Measurements from ENCODE around the gene AQP11. TPM values are rescaled to one million over a fixed set of nuclear protein-coding genes. Genes with fewer than 3 reads are reported as not detected.

The AQP11 gene, protein sequence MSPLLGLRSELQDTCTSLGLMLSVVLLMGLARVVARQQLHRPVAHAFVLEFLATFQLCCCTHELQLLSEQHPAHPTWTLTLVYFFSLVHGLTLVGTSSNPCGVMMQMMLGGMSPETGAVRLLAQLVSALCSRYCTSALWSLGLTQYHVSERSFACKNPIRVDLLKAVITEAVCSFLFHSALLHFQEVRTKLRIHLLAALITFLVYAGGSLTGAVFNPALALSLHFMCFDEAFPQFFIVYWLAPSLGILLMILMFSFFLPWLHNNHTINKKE
- under 1 TPM; 0.21 to 0.74 (median 0.33) TPM for total RNA-seq
- under 1 TPM; 0.11 to 0.19 (median 0.17) TPM for polyA plus RNA-seq
- long read RNA-seq, donor 1, partial matches to known transcripts = 64 of 107 reads
- long read RNA-seq, donor 1, other reads (novel, unspliced or antisense) = 43 of 107 reads
- long read RNA-seq, donor 2, partial matches to known transcripts = 54 of 97 reads
- long read RNA-seq, donor 2, other reads (novel, unspliced or antisense) = 43 of 97 reads

DNA sequence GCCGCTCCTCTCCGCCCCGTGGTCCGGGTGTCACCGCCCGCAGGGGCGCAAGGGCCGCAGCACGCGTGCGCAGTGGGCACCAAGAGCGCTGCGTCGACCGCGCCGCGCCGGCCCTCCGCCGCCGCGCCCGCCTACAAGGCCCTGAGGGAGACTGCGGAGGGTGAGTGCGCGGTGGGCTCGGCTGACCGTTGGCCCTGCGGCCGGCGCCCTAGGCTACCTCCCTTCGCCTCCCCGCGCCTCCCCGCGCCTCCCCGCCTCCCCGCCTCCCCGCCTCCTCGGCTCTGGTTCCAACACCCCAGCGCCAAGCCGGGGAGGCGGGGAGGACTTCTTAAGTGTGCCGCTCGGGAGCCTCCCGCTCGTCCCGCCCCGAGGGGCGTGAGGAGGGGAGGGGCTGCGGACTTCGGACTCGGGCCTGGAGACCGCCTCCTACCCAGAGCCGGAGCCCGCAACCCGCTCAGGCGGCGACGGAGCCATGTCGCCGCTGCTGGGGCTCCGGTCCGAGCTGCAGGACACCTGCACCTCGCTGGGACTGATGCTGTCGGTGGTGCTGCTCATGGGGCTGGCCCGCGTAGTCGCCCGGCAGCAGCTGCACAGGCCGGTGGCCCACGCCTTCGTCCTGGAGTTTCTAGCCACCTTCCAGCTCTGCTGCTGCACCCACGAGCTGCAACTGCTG is at the start of gene AQP11:
Gene AQP11, plus strand, starts transcription at position 433 of the 673 bp plus-strand sequence. Its CDS starts 40 bp downstream, at position 473.
- whole genome bisulfite sequencing, 5 donors = 0 to 1% (median 0%) methylated on average over 27 to 75 of the region's 75 CpGs
- Histone ChIP-seq H3K9me3 (no peaks in the 10 kb centered on the region), H3K4me3 (peak within 1 kb of the TSS; percentile 63 to 91 (median 78)), H3K27ac (peak within 1 kb of the TSS; percentile 24 to 80 (median 76)), H3K27me3 (replicated peaks in 1 of 7) (peaks cover 0 to 10% (median 0%) of the 10 kb centered on the region in 7 donors), H3K4me1 (peaks cover 0 to 31% (median 19%) of the 10 kb centered on the region in 6 donors), H3K36me3 (no peaks in the 10 kb centered on the region)
- DNase-seq = peak; percentile 91
- TF ChIP-seq, protein P1, sequence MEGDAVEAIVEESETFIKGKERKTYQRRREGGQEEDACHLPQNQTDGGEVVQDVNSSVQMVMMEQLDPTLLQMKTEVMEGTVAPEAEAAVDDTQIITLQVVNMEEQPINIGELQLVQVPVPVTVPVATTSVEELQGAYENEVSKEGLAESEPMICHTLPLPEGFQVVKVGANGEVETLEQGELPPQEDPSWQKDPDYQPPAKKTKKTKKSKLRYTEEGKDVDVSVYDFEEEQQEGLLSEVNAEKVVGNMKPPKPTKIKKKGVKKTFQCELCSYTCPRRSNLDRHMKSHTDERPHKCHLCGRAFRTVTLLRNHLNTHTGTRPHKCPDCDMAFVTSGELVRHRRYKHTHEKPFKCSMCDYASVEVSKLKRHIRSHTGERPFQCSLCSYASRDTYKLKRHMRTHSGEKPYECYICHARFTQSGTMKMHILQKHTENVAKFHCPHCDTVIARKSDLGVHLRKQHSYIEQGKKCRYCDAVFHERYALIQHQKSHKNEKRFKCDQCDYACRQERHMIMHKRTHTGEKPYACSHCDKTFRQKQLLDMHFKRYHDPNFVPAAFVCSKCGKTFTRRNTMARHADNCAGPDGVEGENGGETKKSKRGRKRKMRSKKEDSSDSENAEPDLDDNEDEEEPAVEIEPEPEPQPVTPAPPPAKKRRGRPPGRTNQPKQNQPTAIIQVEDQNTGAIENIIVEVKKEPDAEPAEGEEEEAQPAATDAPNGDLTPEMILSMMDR (IDR thresholded peaks at IDR 0.05 in 8 of 11, conservative IDR thresholded peaks at IDR 0.05 in 3 of 11) = no peak
- peak; percentile 51 to 78 (median 76) for TF ChIP-seq POLR2AphosphoS5 (IDR thresholded peaks at IDR 0.05)
- TF ChIP-seq POLR2A (IDR thresholded peaks at IDR 0.05) = no peak
- intact Hi-C loops (cut with DNase I; ENCODE audit: low total_unique reads) = no loop called here

DNA sequence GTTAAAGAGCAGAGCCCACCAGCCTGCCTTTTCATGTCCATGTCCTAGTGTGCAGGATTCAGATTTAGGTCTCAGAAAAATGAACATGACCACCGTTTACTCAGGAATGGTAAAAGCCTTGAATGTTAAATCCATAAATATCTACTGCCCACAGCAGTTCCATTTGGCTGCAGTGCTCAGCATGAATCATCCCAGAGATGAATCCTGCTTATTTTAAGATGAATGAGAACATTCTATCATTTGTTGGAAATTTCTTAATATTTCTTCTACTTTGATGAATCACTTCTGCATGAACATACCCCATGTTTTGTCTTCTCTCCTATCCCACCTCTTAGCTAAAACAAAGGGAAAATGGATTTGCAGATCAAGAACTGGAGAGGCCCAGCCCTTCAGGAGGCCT is 47.5 kb upstream of the AQP11 start:
- Histone ChIP-seq H3K27me3 (replicated peaks in 1 of 7) (no peaks in the 10 kb centered on the region), H3K36me3 (no peaks in the 10 kb centered on the region), H3K4me1 (no peaks in the 10 kb centered on the region), H3K9me3 (no peaks in the 10 kb centered on the region), H3K27ac (no peak overlapping the region), H3K4me3 (no peak overlapping the region)
- DNase-seq = no peak
- WGBS, 5 donors = 72 to 93% (median 80%) methylated on average over 1 of the region's 1 CpG
- intact Hi-C loops (cut with DNase I; ENCODE audit: low total_unique reads) = loop anchor here (10.0 kb wide), 1 partner anchor 347 kb away; no protein-coding TSS in a partner anchor
- TF ChIP-seq POLR2A (IDR thresholded peaks at IDR 0.05) = no peak
- no peak for TF ChIP-seq POLR2AphosphoS5 (IDR thresholded peaks at IDR 0.05)
- TF ChIP-seq, protein P1 (IDR thresholded peaks at IDR 0.05 in 8 of 11, conservative IDR thresholded peaks at IDR 0.05 in 3 of 11) = no peak

DNA sequence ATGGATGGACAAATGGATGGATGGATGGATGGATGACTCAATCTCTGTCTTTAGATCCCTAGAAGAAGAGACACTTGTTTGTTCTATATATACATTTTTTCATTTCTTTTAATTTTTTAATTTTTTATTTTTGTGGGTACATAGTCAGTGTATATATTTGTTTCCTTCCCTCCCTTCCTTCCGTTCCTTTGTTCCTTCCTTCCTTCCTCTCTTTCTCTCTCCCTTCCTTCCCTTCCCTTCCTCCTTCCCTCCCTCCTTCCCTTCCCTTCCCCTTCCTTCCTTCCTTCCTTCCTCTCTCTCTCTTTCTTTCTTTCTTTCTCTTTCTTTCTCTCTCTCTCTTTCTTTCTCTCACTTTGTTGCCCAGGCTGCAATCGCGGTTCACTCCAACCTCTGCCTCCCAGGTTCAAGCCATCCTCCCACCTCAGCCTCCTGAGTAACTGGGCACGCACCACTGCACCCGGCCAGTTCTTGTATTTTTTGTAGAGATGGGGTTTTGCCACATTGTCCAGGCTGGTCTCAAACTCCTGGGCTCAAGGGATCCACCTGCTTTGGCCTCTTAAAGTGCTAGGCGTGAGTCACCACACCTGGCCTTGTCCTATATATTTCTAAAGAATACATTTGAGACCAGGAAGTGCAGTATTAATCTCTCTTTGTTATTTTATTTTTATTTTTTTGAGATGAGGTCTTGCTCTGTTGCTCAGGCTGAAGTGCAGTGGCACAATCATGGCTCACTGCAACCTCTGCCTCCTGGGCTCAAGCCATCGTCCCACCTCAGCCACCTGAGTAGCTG is 42.5 kb upstream of the AQP11 start:
- peaks cover 0 to 9% (median 0%) of the 10 kb centered on the region in 8 donors for H3K9me3 ChIP-seq
- intact Hi-C loops (cut with DNase I; ENCODE audit: low total_unique reads) = loop anchor here (5.0 to 10.0 kb wide), 2 partner anchors 352 to 420 kb away; partner anchors contain the start of gene MYO7A
- no peaks in the 10 kb centered on the region for H3K27me3 ChIP-seq (replicated peaks in 1 of 7)
- no peak overlapping the region for H3K27ac ChIP-seq
- no peaks in the 10 kb centered on the region for H3K36me3 ChIP-seq
- no peak for TF ChIP-seq POLR2AphosphoS5 (IDR thresholded peaks at IDR 0.05)
- WGBS, 5 donors = 83 to 94% (median 84%) methylated on average over 7 of the region's 7 CpGs
- DNase-seq = no peak
- no peak overlapping the region for H3K4me3 ChIP-seq
- H3K4me1 ChIP-seq = peaks cover 0 to 8% (median 2%) of the 10 kb centered on the region in 6 donors

DNA sequence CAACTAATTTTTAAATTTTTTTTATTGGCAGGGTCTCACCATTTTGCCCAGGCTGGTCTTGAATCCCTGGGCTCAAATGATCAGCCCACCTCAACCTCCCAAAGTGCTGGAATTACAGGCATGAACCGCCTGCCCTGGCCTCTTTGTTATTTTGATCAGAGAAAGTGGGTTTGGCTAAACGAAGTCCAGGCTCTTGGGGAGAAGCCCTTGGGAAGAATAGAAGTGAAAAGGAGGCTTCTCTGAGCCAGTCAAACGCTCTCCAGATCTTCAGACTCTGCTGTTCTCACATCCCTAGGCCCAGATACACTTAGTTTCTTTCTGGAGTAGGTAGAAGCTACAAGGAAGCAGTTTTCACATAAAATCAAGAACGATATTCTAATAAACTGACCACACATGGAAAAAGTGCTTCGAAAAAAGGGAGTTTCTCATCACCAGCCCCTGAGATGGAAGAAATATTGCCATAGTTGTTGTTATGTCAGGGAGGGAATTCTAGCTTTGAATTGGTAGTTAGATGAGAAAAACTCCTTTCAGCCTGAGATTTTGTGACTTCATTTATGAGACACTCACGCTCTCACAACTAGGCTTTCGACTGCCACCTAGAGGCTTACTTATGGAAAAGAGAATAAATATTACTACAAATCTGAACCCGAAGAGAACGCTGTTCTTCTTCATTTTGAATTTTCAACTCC is 41.7 kb upstream of the AQP11 start:
- Histone ChIP-seq H3K27ac (no peak overlapping the region), H3K4me3 (no peak overlapping the region), H3K36me3 (no peaks in the 10 kb centered on the region), H3K27me3 (replicated peaks in 1 of 7) (no peaks in the 10 kb centered on the region), H3K9me3 (peaks cover 0 to 9% (median 0%) of the 10 kb centered on the region in 8 donors), H3K4me1 (peaks cover 0 to 8% (median 2%) of the 10 kb centered on the region in 6 donors)
- WGBS, 5 donors = 28 to 35% (median 33%) methylated on average over 9 of the region's 9 CpGs
- DNase-seq = no peak
- no peak for TF ChIP-seq POLR2AphosphoS5 (IDR thresholded peaks at IDR 0.05)
- TF ChIP-seq, protein P1 (IDR thresholded peaks at IDR 0.05 in 8 of 11, conservative IDR thresholded peaks at IDR 0.05 in 3 of 11) = peak in 9 of 11 experiments; percentile 29 to 68 (median 55)
- intact Hi-C loops (cut with DNase I; ENCODE audit: low total_unique reads) = loop anchor here (5.0 to 10.0 kb wide), 2 partner anchors 353 to 421 kb away; partner anchors contain the start of gene MYO7A
